HepG2 (cell line): Measurements from ENCODE around the gene TCAP. TPM values are rescaled to one million over a fixed set of nuclear protein-coding genes. Genes with fewer than 3 reads are reported as not detected.

ENCODE experiments used
- ASH2L ChIP-seq: fragments of 300-600, 200-600 bp; sonication (generic); IDR thresholded peaks from 2 replicates; pipeline ENCODE4 v1.7.0; 2017; ENCODE audit warnings: low read depth, mild to moderate bottlenecking, moderate library complexity, mixed read lengths, low read length; ENCODE audit not compliant: insufficient read length
- DMAP1 ChIP-seq: IDR thresholded peaks from 2 replicates; pipeline ENCODE4 v1.6.1; 2016
- GATAD1 ChIP-seq: IDR thresholded peaks from 2 replicates; pipeline ENCODE4 v1.6.1; 2016; ENCODE audit warnings: missing genetic modification reagents, missing compliant biosample characterization
- HOXA3 ChIP-seq: sonication (generic); formaldehyde crosslinking; IDR thresholded peaks from 2 replicates; pipeline ENCODE4 v1.5.0; 2020; ENCODE audit warnings: missing genetic modification reagents
- IRF9 ChIP-seq: sonication (generic); formaldehyde crosslinking; IDR thresholded peaks from 2 replicates; pipeline ENCODE4 v1.8.0; 2022; ENCODE audit warnings: missing genetic modification reagents, mild to moderate bottlenecking, borderline replicate concordance
- JARID2 ChIP-seq: sonication (generic); formaldehyde crosslinking; IDR thresholded peaks from 2 replicates; pipeline ENCODE4 v1.8.1; 2023; ENCODE audit warnings: missing genetic modification reagents, inconsistent platforms; ENCODE audit not compliant: insufficient replicate concordance
- KDM4B ChIP-seq: sonication (generic); formaldehyde crosslinking; IDR thresholded peaks from 2 replicates; pipeline ENCODE4 v1.4.0; 2020; ENCODE audit warnings: missing genetic modification reagents
- MAZ ChIP-seq, 2 experiments: sonication (generic) in 1 of 2; formaldehyde crosslinking in 1 of 2; IDR thresholded peaks; 2 replicates each; pipeline versions ENCODE4 v1.5.0 to v1.6.1; 2012 to 2020; ENCODE audit warnings: low read depth in 2 of 2, mild to moderate bottlenecking in 2 of 2, borderline replicate concordance in 1 of 2, improper control_type of control experiment in 1 of 2, low read length in 1 of 2, missing genetic modification reagents in 1 of 2, moderate library complexity in 1 of 2
- MLX ChIP-seq: IDR thresholded peaks from 2 replicates; pipeline ENCODE4 v1.6.1; 2016
- MZF1 ChIP-seq: sonication (generic); formaldehyde crosslinking; IDR thresholded peaks from 2 replicates; pipeline ENCODE4 v1.8.1; 2023; ENCODE audit warnings: mild to moderate bottlenecking, missing genetic modification reagents, borderline replicate concordance
- NRL ChIP-seq: sonication (generic); formaldehyde crosslinking; IDR thresholded peaks from 2 replicates; pipeline ENCODE4 v1.5.0; 2020; ENCODE audit warnings: missing genetic modification reagents, mild to moderate bottlenecking, moderate library complexity, borderline replicate concordance
- PAF1 ChIP-seq: IDR thresholded peaks from 2 replicates; pipeline ENCODE4 v1.6.1; 2016; ENCODE audit warnings: missing genetic modification reagents, missing compliant biosample characterization
- RFXANK ChIP-seq: IDR thresholded peaks from 2 replicates; pipeline ENCODE4 v1.6.1; 2016
- RNF219 ChIP-seq: sonication (generic); formaldehyde crosslinking; IDR thresholded peaks from 2 replicates; pipeline ENCODE4 v1.5.0; 2020; ENCODE audit warnings: mild to moderate bottlenecking, missing genetic modification reagents
- SIN3A ChIP-seq: IDR thresholded peaks from 2 replicates; pipeline ENCODE4 v1.6.1; 2011; ENCODE audit warnings: low read depth, mild to moderate bottlenecking, control low read depth, low read length, borderline replicate concordance
- SP1 ChIP-seq, 2 experiments: fragments of 450-650 bp in 1 of 2; sonication (generic) in 1 of 2; formaldehyde crosslinking in 1 of 2; IDR thresholded peaks; 2 replicates each; pipeline versions ENCODE4 v1.4.0 to v1.6.1; 2016 to 2020; ENCODE audit warnings: missing genetic modification reagents in 1 of 2
- TEAD2 ChIP-seq: sonication (generic); formaldehyde crosslinking; IDR thresholded peaks from 2 replicates; pipeline ENCODE4 v1.9.0; 2021; ENCODE audit warnings: missing genetic modification reagents
- TGIF2 ChIP-seq: IDR thresholded peaks from 2 replicates; pipeline ENCODE4 v1.6.1; 2016; ENCODE audit warnings: control low read depth, missing compliant biosample characterization
- USF2 ChIP-seq, 2 experiments: sonication (generic) in 1 of 2; formaldehyde crosslinking in 1 of 2; IDR thresholded peaks; 2 replicates each; pipeline versions ENCODE4 v1.5.1 to v1.6.1; 2011 to 2020; ENCODE audit warnings: borderline replicate concordance in 1 of 2, low read depth in 1 of 2, low read length in 1 of 2, mild to moderate bottlenecking in 1 of 2, missing genetic modification reagents in 1 of 2, moderate library complexity in 1 of 2
- ZNF674 ChIP-seq: sonication (generic); formaldehyde crosslinking; IDR thresholded peaks from 2 replicates; pipeline ENCODE4 v1.5.0; 2020; ENCODE audit warnings: low read depth, mild to moderate bottlenecking, missing genetic modification reagents
- ZNF703 ChIP-seq: sonication (generic); formaldehyde crosslinking; IDR thresholded peaks from 2 replicates; pipeline ENCODE4 v1.5.1; 2020; ENCODE audit warnings: missing genetic modification reagents, mild to moderate bottlenecking, moderate library complexity, borderline replicate concordance
- ZNF709 ChIP-seq: sonication (generic); formaldehyde crosslinking; IDR thresholded peaks from 2 replicates; pipeline ENCODE4 v1.5.0; 2020; ENCODE audit warnings: mild to moderate bottlenecking, missing genetic modification reagents
- polyA plus RNA-seq, 8 experiments: library from polyadenylated mRNA; depleted of rRNA in 3 of 8; stranded (reverse) in 7 of 8; unstranded in 1 of 8; fragments of >200 nt; fragmentation: Illumina TruSeq in 4 of 8; extraction: Trizol in 4 of 8; gene quantifications; 2 replicates each; pipeline versions ENCODE4 v1.2.1 to v1.2.3, GENCODE V29; 2011 to 2016; ENCODE audit warnings: low read depth in 4 of 8, missing spikeins in 1 of 8, mixed read lengths in 1 of 8; ENCODE audit not compliant: insufficient read depth in 1 of 8
- total RNA-seq, 5 experiments: library from RNA; depleted of rRNA; stranded (reverse); fragments of >200 nt; fragmentation: Illumina TruSeq; extraction: Trizol; gene quantifications; 2 replicates each; pipeline ENCODE4 v1.2.3, GENCODE V29; 2016; ENCODE audit warnings: low read depth in 1 of 5

TCAP gene
- total and polyA plus RNA-seq, 2 of the 13 experiments (the other 11 are each of a cell fraction or from before 2014, with no cell fraction given): 0.24 to 0.65 TPM

- TF ChIP-seq USF2 (IDR thresholded peaks at IDR 0.05; ENCODE audit: low read depth, low read length) (no peak), USF2 (CRISPR knock-in tag; IDR thresholded peaks at IDR 0.05; ENCODE audit: borderline replicate concordance) (no peak), SP1 (IDR thresholded peaks at IDR 0.05) (no peak), SP1 (CRISPR knock-in tag; IDR thresholded peaks at IDR 0.05) (no peak), JARID2 (CRISPR knock-in tag) (peak; percentile 3), DMAP1 (no peak), TGIF2 (CRISPR knock-in tag) (0 out of 2 replicates have a peak, but pooled peaks have one; percentile 40), RNF219 (no peak), ZNF703 (CRISPR knock-in tag) (no peak), IRF9 (peak; percentile 60; the same call in 1 of the 2 replicates), GATAD1 (0 out of 2 replicates have a peak, but pooled peaks have one; percentile 15), RFXANK (no peak), MLX (no peak), KDM4B (CRISPR knock-in tag) (no peak), ZNF709 (no peak), HOXA3 (CRISPR knock-in tag) (peak; percentile 8; the same call in 1 of the 2 replicates), MAZ (IDR thresholded peaks at IDR 0.05; ENCODE audit: borderline replicate concordance, low read depth, low read length) (no peak), MAZ (CRISPR knock-in tag; IDR thresholded peaks at IDR 0.05; ENCODE audit: low read depth) (no peak), PAF1 (CRISPR knock-in tag) (no peak), MZF1 (no peak), ASH2L (no peak), TEAD2 (no peak), ZNF674 (CRISPR knock-in tag) (no peak), SIN3A (no peak), NRL (CRISPR knock-in tag) (peak; percentile 69; the same call in 1 of the 2 replicates)
Measured at GRCh38 chr17:39701012-39701783, 36.0 kb downstream of the TCAP start (continued).
